ENCODE data around the gene MAP4K3.

MAP4K3 gene

GRCh38 chr2:39436592-39437521, at the start of gene MAP4K3:
Gene MAP4K3, minus strand, starts transcription at chr2:39437285. Its CDS starts 298 bp downstream, at chr2:39436987.
- peak; percentile 67 to 77 for DNase-seq

GRCh38 chr2:39486071-39486470, 49.0 kb upstream of the MAP4K3 start:
- no peak for DNase-seq

- DNase-seq = no peak
Observed at GRCh38 chr2:39484620-39485495, 47.8 kb upstream of the MAP4K3 start.

GRCh38 chr2:39484206-39484605, 47.1 kb upstream of the MAP4K3 start:
- no peak for DNase-seq

- no peak for DNase-seq
Observed at GRCh38 chr2:39483534-39483933, 46.4 kb upstream of the MAP4K3 start.

- no peak for DNase-seq
Observed at GRCh38 chr2:39481611-39482010, 44.5 kb upstream of the MAP4K3 start.

- DNase-seq = no peak
Observed at GRCh38 chr2:39479696-39480095, 42.6 kb upstream of the MAP4K3 start.

- no peak for DNase-seq
Observed at GRCh38 chr2:39479053-39479670, 42.1 kb upstream of the MAP4K3 start.

- no peak for DNase-seq
Observed at GRCh38 chr2:39476524-39476923, 39.4 kb upstream of the MAP4K3 start.

- no peak for DNase-seq
Observed at GRCh38 chr2:39475006-39475405, 37.9 kb upstream of the MAP4K3 start.

GRCh38 chr2:39470580-39470979, 33.5 kb upstream of the MAP4K3 start:
- DNase-seq = no peak

GRCh38 chr2:39469807-39470206, 32.7 kb upstream of the MAP4K3 start:
- DNase-seq = no peak

GRCh38 chr2:39468579-39469451, 31.7 kb upstream of the MAP4K3 start:
- DNase-seq = no peak

- DNase-seq = no peak
Observed at GRCh38 chr2:39466311-39466710, 29.2 kb upstream of the MAP4K3 start.

GRCh38 chr2:39464864-39465263, 27.8 kb upstream of the MAP4K3 start:
- DNase-seq = no peak

GRCh38 chr2:39455826-39456225, 18.7 kb upstream of the MAP4K3 start:
- no peak for DNase-seq

GRCh38 chr2:39452396-39452795, 15.3 kb upstream of the MAP4K3 start:
- DNase-seq = no peak

- DNase-seq = no peak
Observed at GRCh38 chr2:39451954-39452353, 14.9 kb upstream of the MAP4K3 start.

GRCh38 chr2:39448169-39448502, 11.1 kb upstream of the MAP4K3 start:
- DNase-seq = no peak

- no peak for DNase-seq
Observed at GRCh38 chr2:39447266-39448168, 10.4 kb upstream of the MAP4K3 start.

- DNase-seq = no peak
Observed at GRCh38 chr2:39445934-39446333, 8.8 kb upstream of the MAP4K3 start.
